GM06990 (cell line): ENCODE data around the gene UBE2O.

Experiments used
- DNase-seq: peaks from one replicate; pipeline ENCODE4 v3.0.0-alpha.2; 2011; ENCODE audit not compliant: insufficient read length; ENCODE audit errors: extremely low read depth
- H3K27me3 ChIP-seq: replicated peaks from 2 replicates; pipeline ENCODE4 v1.6.0; 2011; ENCODE audit warnings: low read length; ENCODE audit not compliant: control insufficient read depth, insufficient read depth
- H3K36me3 ChIP-seq: 2 replicates; pipeline ENCODE4 v1.5.1; 2011; ENCODE audit warnings: low read length; ENCODE audit not compliant: control insufficient read depth, insufficient read depth
- H3K4me3 ChIP-seq: replicated peaks from 2 replicates; pipeline ENCODE4 v1.5.1; 2011; ENCODE audit warnings: low read depth, mild to moderate bottlenecking, control low read depth, low read length
- CTCF ChIP-seq: IDR thresholded peaks from 2 replicates; pipeline ENCODE4 v1.5.1; 2011; ENCODE audit warnings: low read length, control low read depth, mild to moderate bottlenecking, inconsistent platforms; ENCODE audit not compliant: insufficient read depth, poor library complexity, severe bottlenecking

UBE2O gene

GRCh38 chr17:76404976-76405563 lies 47.9 kb downstream of the UBE2O start:
- H3K4me3 ChIP-seq: no peak overlapping the region
- H3K27me3 ChIP-seq: no peaks in the 10 kb centered on the region
- no peak for DNase-seq
- TF ChIP-seq CTCF: no peak
- H3K36me3 ChIP-seq: peaks cover 18% of the 10 kb centered on the region

GRCh38 chr17:76404256-76404655 lies 48.7 kb downstream of the UBE2O start:
- Histone ChIP-seq H3K36me3 (peaks cover 20% of the 10 kb centered on the region), H3K27me3 (no peaks in the 10 kb centered on the region), H3K4me3 (no peak overlapping the region)
- DNase-seq: no peak
- no peak for TF ChIP-seq CTCF

GRCh38 chr17:76402711-76403110 lies 50.2 kb downstream of the UBE2O start:
- no peak for TF ChIP-seq CTCF
- no peak overlapping the region for H3K4me3 ChIP-seq
- DNase-seq: no peak
- H3K27me3 ChIP-seq: no peaks in the 10 kb centered on the region
- H3K36me3 ChIP-seq: peaks cover 32% of the 10 kb centered on the region

- DNase-seq: no peak
- H3K36me3 ChIP-seq: peaks cover 39% of the 10 kb centered on the region
- no peak for TF ChIP-seq CTCF
Observed at GRCh38 chr17:76399175-76400172, 53.5 kb downstream of the UBE2O start.

GRCh38 chr17:76398523-76399174 lies 54.3 kb downstream of the UBE2O start:
- Histone ChIP-seq H3K27me3 (no peaks in the 10 kb centered on the region), H3K36me3 (peaks cover 38% of the 10 kb centered on the region), H3K4me3 (no peak overlapping the region)
- TF ChIP-seq CTCF: no peak
- DNase-seq: no peak

More at GRCh38 chr17:76399175-76400172, 53.5 kb downstream of the UBE2O start:
- no peak overlapping the region for H3K4me3 ChIP-seq
- H3K27me3 ChIP-seq: no peaks in the 10 kb centered on the region
